Thyroid gland (tissue), 4 donors: ENCODE measurements around the gene ACACB. TPM values are rescaled to one million over a fixed set of nuclear protein-coding genes. Genes with fewer than 3 reads are reported as not detected.

Source experiments
- DNase-seq, 2 donors: peaks; one replicate each; pipeline ENCODE4 v3.0.0-alpha.2; 2019
- H3K27ac ChIP-seq, 3 donors: fragments of 200-600 bp; sonication (generic); 1 replicate in 2 of 3; 2 replicates in 1 of 3; pipeline ENCODE4 v1.5.1; 2016 to 2019; ENCODE audit warnings: mild to moderate bottlenecking in 1 of 3, moderate library complexity in 1 of 3
- H3K27me3 ChIP-seq: fragments of 200-600 bp; sonication (generic); one replicate; pipeline ENCODE4 v1.5.1; 2019
- H3K36me3 ChIP-seq, 2 donors: fragments of 200-600 bp; sonication (generic); one replicate each; pipeline ENCODE4 v1.5.1; 2016 to 2019
- H3K4me1 ChIP-seq, 2 donors: fragments of 200-600 bp; sonication (generic); one replicate each; pipeline ENCODE4 v1.5.1; 2017 to 2019
- H3K4me3 ChIP-seq, 3 donors: fragments of 200-600 bp; sonication (generic); replicated peaks in 1 of 3; 1 replicate in 2 of 3; 2 replicates in 1 of 3; pipeline ENCODE4 v1.5.1; 2016; ENCODE audit warnings: mild to moderate bottlenecking in 1 of 3
- H3K9me3 ChIP-seq: fragments of 200-600 bp; sonication (generic); one replicate; pipeline ENCODE4 v1.5.1; 2017
- POLR2A ChIP-seq, 2 donors: fragments of 450-650 bp; IDR thresholded peaks; one replicate each; pipeline ENCODE4 v1.6.1; 2017; ENCODE audit warnings: antibody characterized with exemption in 2 of 2, mild to moderate bottlenecking in 2 of 2, moderate library complexity in 1 of 2
- WGBS, 2 donors: methylation state at CpG; one replicate each; pipeline ENCODE4 v1.1.5; 2017; 5-methylcytosine and 5-hydroxymethylcytosine counted together
- intact Hi-C: fragments of 100-400 bp; cut with DNase I; formaldehyde crosslinking; loops from one replicate; pipeline ENCODE4 v1.15.1; 2023
- total RNA-seq, 4 donors: library from RNA; depleted of rRNA; stranded (reverse); fragments of >200 nt; gene quantifications; one replicate each; pipeline ENCODE4 v1.2.3, GENCODE V29; 2016
- TF ChIP-seq, protein P1 (sequence below), 6 experiments: fragments of 200-600 bp in 3 of 6; fragments of 450-650 bp in 3 of 6; sonication (generic) in 3 of 6; IDR thresholded peaks; one replicate each; pipeline ENCODE4 v1.5.1; 2016 to 2019; ENCODE audit warnings: antibody characterized with exemption in 6 of 6, mild to moderate bottlenecking in 2 of 6, inconsistent platforms in 1 of 6, moderate library complexity in 1 of 6

ACACB gene
- total RNA-seq, 4 donors from 2014 or later = 115 to 178 (median 140) TPM

DNA sequence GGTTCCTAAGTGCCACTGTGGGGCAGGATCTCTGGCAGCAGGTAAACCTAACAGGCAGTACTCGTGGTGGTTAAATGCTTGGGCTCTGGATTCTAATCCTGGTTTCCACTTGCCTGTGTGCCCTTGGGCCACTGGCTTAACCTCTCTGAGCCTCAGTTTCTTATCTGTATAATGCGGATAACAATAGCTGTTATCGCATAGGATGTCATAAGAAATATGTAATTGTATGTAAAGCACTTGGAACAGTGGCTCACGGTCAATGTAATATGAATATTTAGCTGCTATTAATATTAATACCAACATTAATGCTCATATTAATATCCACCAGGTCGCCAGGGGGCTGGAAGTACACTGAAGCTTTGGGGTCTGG is 175.9 kb downstream of the ACACB start:
- whole genome bisulfite sequencing, 2 donors = 74 to 82% methylated on average over 5 of the region's 5 CpGs
- no peaks in the 10 kb centered on the region for H3K36me3 ChIP-seq
- H3K9me3 ChIP-seq = no peaks in the 10 kb centered on the region
- peaks cover 6 to 12% of the 10 kb centered on the region in 2 donors for H3K4me1 ChIP-seq
- H3K27me3 ChIP-seq = no peaks in the 10 kb centered on the region
- TF ChIP-seq POLR2A (IDR thresholded peaks at IDR 0.05) = no peak
- TF ChIP-seq, protein P1, sequence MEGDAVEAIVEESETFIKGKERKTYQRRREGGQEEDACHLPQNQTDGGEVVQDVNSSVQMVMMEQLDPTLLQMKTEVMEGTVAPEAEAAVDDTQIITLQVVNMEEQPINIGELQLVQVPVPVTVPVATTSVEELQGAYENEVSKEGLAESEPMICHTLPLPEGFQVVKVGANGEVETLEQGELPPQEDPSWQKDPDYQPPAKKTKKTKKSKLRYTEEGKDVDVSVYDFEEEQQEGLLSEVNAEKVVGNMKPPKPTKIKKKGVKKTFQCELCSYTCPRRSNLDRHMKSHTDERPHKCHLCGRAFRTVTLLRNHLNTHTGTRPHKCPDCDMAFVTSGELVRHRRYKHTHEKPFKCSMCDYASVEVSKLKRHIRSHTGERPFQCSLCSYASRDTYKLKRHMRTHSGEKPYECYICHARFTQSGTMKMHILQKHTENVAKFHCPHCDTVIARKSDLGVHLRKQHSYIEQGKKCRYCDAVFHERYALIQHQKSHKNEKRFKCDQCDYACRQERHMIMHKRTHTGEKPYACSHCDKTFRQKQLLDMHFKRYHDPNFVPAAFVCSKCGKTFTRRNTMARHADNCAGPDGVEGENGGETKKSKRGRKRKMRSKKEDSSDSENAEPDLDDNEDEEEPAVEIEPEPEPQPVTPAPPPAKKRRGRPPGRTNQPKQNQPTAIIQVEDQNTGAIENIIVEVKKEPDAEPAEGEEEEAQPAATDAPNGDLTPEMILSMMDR (IDR thresholded peaks at IDR 0.05) = no peak
- intact Hi-C loops = no loop called here
- H3K27ac ChIP-seq = no peak overlapping the region
- no peak overlapping the region for H3K4me3 ChIP-seq
- no peak for DNase-seq

DNA sequence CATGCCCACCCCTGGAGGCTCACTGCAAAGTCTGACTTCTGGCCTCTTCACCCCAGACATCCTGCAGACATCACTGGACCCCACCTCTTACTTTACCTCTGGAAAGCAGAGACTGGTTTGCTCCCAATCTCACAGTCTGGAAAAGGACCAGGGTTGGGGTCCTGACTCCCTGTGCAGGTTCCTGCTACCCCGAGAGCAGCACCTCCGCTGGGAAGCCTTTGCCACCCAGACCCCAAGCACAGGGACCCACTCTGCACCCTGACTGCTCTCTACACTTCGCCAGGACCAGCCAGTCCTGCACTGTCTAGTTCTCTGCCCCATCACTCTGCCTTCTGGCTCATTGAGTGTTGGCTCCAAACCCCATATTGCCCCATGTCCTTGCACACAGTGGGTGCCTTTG is 176.7 kb downstream of the ACACB start:
- DNase-seq = no peak
- intact Hi-C loops = no loop called here
- H3K9me3 ChIP-seq = no peaks in the 10 kb centered on the region
- TF ChIP-seq POLR2A (IDR thresholded peaks at IDR 0.05) = no peak
- TF ChIP-seq, protein P1 (IDR thresholded peaks at IDR 0.05) = no peak
- H3K4me3 ChIP-seq = no peak overlapping the region
- no peaks in the 10 kb centered on the region for H3K36me3 ChIP-seq
- no peaks in the 10 kb centered on the region for H3K27me3 ChIP-seq
- H3K4me1 ChIP-seq = peaks cover 6 to 12% of the 10 kb centered on the region in 2 donors
- 82 to 88% methylated on average over 3 of the region's 3 CpGs for WGBS, 2 donors
- H3K27ac ChIP-seq = no peak overlapping the region

DNA sequence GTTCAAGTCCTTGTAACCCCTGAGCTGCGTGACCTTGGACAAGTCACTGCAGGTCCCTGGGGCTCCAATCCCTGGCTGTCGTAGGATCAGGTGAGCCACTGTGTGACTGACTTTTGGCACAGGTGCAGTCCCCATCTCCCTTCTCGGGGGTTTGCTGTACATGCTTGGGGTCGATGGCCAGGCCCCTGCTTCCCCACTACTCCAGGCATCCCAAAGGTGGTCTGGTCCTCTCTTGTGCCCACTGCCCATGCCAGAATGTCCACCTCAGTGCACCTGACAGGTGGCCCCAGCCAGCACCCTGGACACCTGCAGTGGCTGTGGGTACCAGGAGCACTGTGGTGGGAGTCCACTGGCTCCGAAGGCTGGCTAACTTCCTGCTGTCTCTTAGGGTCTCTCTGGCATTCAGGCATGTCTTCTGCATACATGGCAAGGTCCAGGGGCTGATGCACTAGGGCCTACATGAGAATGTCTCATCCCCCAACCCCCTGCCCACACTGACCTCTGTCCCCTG is 178.0 kb downstream of the ACACB start:
- Histone ChIP-seq H3K4me3 (no peak overlapping the region), H3K27me3 (no peaks in the 10 kb centered on the region), H3K27ac (no peak overlapping the region), H3K4me1 (peaks cover 6 to 12% of the 10 kb centered on the region in 2 donors), H3K9me3 (no peaks in the 10 kb centered on the region), H3K36me3 (no peaks in the 10 kb centered on the region)
- no peak for DNase-seq
- TF ChIP-seq POLR2A (IDR thresholded peaks at IDR 0.05) = no peak
- TF ChIP-seq, protein P1 (IDR thresholded peaks at IDR 0.05) = no peak
- 62 to 78% methylated on average over 2 to 4 of the region's 5 CpGs for WGBS, 2 donors
- intact Hi-C loops = no loop called here

DNA sequence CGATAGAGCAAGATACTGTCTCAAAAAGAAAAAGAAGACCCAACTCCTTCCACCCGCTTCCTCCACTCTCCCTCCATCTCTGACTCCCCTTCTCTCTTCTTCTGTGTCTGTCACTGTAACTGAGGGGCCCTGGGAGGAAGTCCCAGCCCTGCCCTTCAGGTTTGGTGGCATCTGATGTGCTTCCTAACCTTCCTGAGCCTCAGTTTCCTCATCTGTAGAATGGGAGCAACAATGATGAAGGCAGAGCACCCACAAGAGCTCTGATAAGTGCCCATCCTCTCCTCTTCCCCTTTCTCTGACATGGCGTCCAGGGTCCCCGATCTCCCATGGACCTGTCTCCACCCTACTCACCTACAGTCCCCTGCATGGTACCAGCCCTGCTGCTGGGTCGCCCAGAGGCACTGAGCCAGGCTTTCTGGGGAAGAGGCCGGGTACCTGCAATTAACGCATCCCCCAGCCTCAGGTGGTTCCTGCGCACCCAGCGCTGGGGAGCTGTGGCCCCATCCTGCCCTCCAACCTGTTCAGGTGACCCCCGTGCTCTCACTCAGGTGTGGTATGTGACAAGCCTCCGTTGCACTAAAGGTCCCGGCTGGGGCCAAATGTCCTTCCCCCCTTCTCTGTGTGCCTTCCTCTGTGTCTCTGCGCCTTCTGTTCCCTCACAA is 179.5 kb downstream of the ACACB start:
- TF ChIP-seq POLR2A (IDR thresholded peaks at IDR 0.05) = no peak
- TF ChIP-seq, protein P1 (IDR thresholded peaks at IDR 0.05) = no peak
- no peaks in the 10 kb centered on the region for H3K27me3 ChIP-seq
- no peaks in the 10 kb centered on the region for H3K36me3 ChIP-seq
- WGBS, 2 donors = 82 to 84% methylated on average over 13 of the region's 13 CpGs
- intact Hi-C loops = no loop called here
- no peaks in the 10 kb centered on the region for H3K9me3 ChIP-seq
- H3K27ac ChIP-seq = no peak overlapping the region
- H3K4me3 ChIP-seq = no peak overlapping the region
- no peak for DNase-seq
- peaks cover 6 to 12% of the 10 kb centered on the region in 2 donors for H3K4me1 ChIP-seq

DNA sequence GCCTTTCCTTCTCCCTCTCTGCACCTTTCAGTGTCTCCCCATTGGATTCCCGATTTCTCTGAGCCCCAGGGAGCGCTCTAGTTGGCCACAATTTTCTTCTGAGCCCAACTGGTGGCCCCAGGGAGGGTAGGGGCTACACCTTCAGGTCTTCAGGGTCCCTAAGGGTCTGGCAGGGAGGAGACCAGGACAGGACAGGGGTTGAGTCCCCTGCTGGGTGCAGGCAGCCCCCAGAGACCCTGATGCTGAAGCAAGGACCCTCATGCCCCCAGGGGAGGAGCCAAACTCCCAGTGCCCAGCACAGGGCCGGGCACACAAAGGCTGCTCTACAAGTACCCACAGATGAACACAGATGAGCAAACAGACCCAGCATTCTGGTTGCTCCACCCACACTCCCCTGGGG is 180.0 kb downstream of the ACACB start:
- no peaks in the 10 kb centered on the region for H3K9me3 ChIP-seq

More for the DNA sequence above, 180.0 kb downstream of the ACACB start:
- no peak for DNase-seq
- 56 to 85% methylated on average over 2 of the region's 3 CpGs for WGBS, 2 donors
- H3K36me3 ChIP-seq = no peaks in the 10 kb centered on the region
- H3K4me3 ChIP-seq = no peak overlapping the region
- H3K27ac ChIP-seq = no peak overlapping the region
- H3K27me3 ChIP-seq = no peaks in the 10 kb centered on the region
- intact Hi-C loops = no loop called here
- H3K4me1 ChIP-seq = peaks cover 6 to 9% of the 10 kb centered on the region in 2 donors
- no peak for TF ChIP-seq POLR2A (IDR thresholded peaks at IDR 0.05)
- TF ChIP-seq, protein P1 (IDR thresholded peaks at IDR 0.05) = no peak
